HCT116 (cell line): ENCODE results near the gene TSPYL6.

Experiments used
- POLR2A ChIP-seq: IDR thresholded peaks from 2 replicates; pipeline ENCODE4 v1.7.0; 2011; ENCODE audit warnings: borderline replicate concordance; ENCODE audit not compliant: insufficient read depth, insufficient read length; ENCODE audit errors: extremely low read depth
- TCF7L2 ChIP-seq: IDR thresholded peaks from 2 replicates; pipeline ENCODE4 v1.7.0; 2011; ENCODE audit warnings: borderline replicate concordance, inconsistent platforms; ENCODE audit not compliant: insufficient read depth, insufficient read length; ENCODE audit errors: extremely low read depth
- ZNF274 ChIP-seq: fragments of 200-500 bp; sonication (Bioruptor generic); IDR thresholded peaks from 2 replicates; pipeline ENCODE4 v1.6.1; 2014; ENCODE audit warnings: mild to moderate bottlenecking, low read depth, low read length, inconsistent platforms
- TF ChIP-seq, protein P1 (sequence below), 3 experiments: fragments of 200-600 bp in 1 of 3; sonication (generic) in 1 of 3; IDR thresholded peaks in 2 of 3; conservative IDR thresholded peaks in 1 of 3; 2 replicates each; pipeline ENCODE4 v1.5.1; 2012 to 2017; ENCODE audit warnings: low read depth in 2 of 3, low read length in 2 of 3, antibody characterized with exemption in 1 of 3, borderline replicate concordance in 1 of 3, control low read depth in 1 of 3, mild to moderate bottlenecking in 1 of 3, mixed read lengths in 1 of 3, mixed run types in 1 of 3, moderate library complexity in 1 of 3; ENCODE audit not compliant: insufficient read depth in 1 of 3

- TF ChIP-seq, protein P1, sequence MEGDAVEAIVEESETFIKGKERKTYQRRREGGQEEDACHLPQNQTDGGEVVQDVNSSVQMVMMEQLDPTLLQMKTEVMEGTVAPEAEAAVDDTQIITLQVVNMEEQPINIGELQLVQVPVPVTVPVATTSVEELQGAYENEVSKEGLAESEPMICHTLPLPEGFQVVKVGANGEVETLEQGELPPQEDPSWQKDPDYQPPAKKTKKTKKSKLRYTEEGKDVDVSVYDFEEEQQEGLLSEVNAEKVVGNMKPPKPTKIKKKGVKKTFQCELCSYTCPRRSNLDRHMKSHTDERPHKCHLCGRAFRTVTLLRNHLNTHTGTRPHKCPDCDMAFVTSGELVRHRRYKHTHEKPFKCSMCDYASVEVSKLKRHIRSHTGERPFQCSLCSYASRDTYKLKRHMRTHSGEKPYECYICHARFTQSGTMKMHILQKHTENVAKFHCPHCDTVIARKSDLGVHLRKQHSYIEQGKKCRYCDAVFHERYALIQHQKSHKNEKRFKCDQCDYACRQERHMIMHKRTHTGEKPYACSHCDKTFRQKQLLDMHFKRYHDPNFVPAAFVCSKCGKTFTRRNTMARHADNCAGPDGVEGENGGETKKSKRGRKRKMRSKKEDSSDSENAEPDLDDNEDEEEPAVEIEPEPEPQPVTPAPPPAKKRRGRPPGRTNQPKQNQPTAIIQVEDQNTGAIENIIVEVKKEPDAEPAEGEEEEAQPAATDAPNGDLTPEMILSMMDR (IDR thresholded peaks at IDR 0.05 in 2 of 3, conservative IDR thresholded peaks at IDR 0.05 in 1 of 3; ENCODE audit: borderline replicate concordance in 1 of 3, insufficient read depth in 1 of 3, low read depth in 2 of 3, low read length in 2 of 3), result no peak
- TF ChIP-seq POLR2A (no peak), ZNF274 (no peak), TCF7L2 (no peak)
Observed at GRCh38 chr2:54303631-54304030, 47.6 kb upstream of the TSPYL6 start.
